ENCODE results near the gene BEND5. TPM values are rescaled to one million over a fixed set of nuclear protein-coding genes. Genes with fewer than 3 reads are reported as not detected.

The BEND5 gene
- total and polyA plus RNA-seq, 9 donors, result 8.2 to 28.5 (median 17.3) TPM

GRCh38 chr1:48680411-48681035, 96.2 kb downstream of the BEND5 start:
- H3K4me3 ChIP-seq, result no peak overlapping the region
- H3K27ac ChIP-seq, result no peak overlapping the region
- no peak for TF ChIP-seq EP300 (IDR thresholded peaks at IDR 0.05)
- no peak for TF ChIP-seq POLR2A (IDR thresholded peaks at IDR 0.05)
- TF ChIP-seq, protein P1, sequence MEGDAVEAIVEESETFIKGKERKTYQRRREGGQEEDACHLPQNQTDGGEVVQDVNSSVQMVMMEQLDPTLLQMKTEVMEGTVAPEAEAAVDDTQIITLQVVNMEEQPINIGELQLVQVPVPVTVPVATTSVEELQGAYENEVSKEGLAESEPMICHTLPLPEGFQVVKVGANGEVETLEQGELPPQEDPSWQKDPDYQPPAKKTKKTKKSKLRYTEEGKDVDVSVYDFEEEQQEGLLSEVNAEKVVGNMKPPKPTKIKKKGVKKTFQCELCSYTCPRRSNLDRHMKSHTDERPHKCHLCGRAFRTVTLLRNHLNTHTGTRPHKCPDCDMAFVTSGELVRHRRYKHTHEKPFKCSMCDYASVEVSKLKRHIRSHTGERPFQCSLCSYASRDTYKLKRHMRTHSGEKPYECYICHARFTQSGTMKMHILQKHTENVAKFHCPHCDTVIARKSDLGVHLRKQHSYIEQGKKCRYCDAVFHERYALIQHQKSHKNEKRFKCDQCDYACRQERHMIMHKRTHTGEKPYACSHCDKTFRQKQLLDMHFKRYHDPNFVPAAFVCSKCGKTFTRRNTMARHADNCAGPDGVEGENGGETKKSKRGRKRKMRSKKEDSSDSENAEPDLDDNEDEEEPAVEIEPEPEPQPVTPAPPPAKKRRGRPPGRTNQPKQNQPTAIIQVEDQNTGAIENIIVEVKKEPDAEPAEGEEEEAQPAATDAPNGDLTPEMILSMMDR (IDR thresholded peaks at IDR 0.05), result no peak
- 53 to 71% (median 59%) methylated on average over 10 of the region's 10 CpGs for WGBS, 3 donors
- no peaks in the 10 kb centered on the region for H3K36me3 ChIP-seq
- DNase-seq, result no peak
- intact Hi-C loops (cut with DNase I), result loop anchor here in 1 of 4 donors (10.0 kb wide), 1 partner anchor 124 kb away; no protein-coding TSS in a partner anchor
- no peaks in the 10 kb centered on the region for H3K27me3 ChIP-seq
- no peaks in the 10 kb centered on the region for H3K4me1 ChIP-seq (ENCODE audit: insufficient read depth)
- H3K9me3 ChIP-seq, result no peaks in the 10 kb centered on the region

- H3K36me3 ChIP-seq, result no peaks in the 10 kb centered on the region
- no peaks in the 10 kb centered on the region for H3K9me3 ChIP-seq
- H3K4me3 ChIP-seq, result no peak overlapping the region
- DNase-seq, result no peak
- no peak overlapping the region for H3K27ac ChIP-seq
- no peak for TF ChIP-seq EP300 (IDR thresholded peaks at IDR 0.05)
- TF ChIP-seq, protein P1 (IDR thresholded peaks at IDR 0.05), result no peak
- TF ChIP-seq POLR2A (IDR thresholded peaks at IDR 0.05), result no peak
- intact Hi-C loops (cut with DNase I), result loop anchor here in 1 of 4 donors (10.0 kb wide), 1 partner anchor 125 kb away; no protein-coding TSS in a partner anchor
- H3K27me3 ChIP-seq, result no peaks in the 10 kb centered on the region
- 74 to 80% (median 77%) methylated on average over 6 of the region's 6 CpGs for whole genome bisulfite sequencing, 3 donors
- no peaks in the 10 kb centered on the region for H3K4me1 ChIP-seq (ENCODE audit: insufficient read depth)
Measured at GRCh38 chr1:48679859-48680258, 96.8 kb downstream of the BEND5 start.

- Histone ChIP-seq H3K36me3 (no peaks in the 10 kb centered on the region), H3K4me1 (ENCODE audit: insufficient read depth) (no peaks in the 10 kb centered on the region), H3K27me3 (no peaks in the 10 kb centered on the region), H3K9me3 (no peaks in the 10 kb centered on the region), H3K4me3 (no peak overlapping the region), H3K27ac (no peak overlapping the region)
- no peak for TF ChIP-seq POLR2A (IDR thresholded peaks at IDR 0.05)
- no peak for TF ChIP-seq EP300 (IDR thresholded peaks at IDR 0.05)
- TF ChIP-seq, protein P1 (IDR thresholded peaks at IDR 0.05), result no peak
- intact Hi-C loops (cut with DNase I), result no loop called here
- WGBS, 3 donors, result 86 to 94% (median 92%) methylated on average over 3 of the region's 3 CpGs
- DNase-seq, result no peak
Measured at GRCh38 chr1:48678710-48679505, 97.8 kb downstream of the BEND5 start.

Measured in ovary (tissue), 9 donors.